Left ventricle myocardium inferior (tissue), 1 donor: ENCODE data around the gene ADGRG7. TPM values are rescaled to one million over a fixed set of nuclear protein-coding genes. Genes with fewer than 3 reads are reported as not detected.

Source experiments
- DNase-seq: peaks from one replicate; pipeline ENCODE4 v3.0.0-alpha.2; 2020
- H3K27ac ChIP-seq: fragments of 200-600 bp; replicated peaks from 2 replicates; pipeline ENCODE4 v1.8.0; 2021
- H3K27me3 ChIP-seq: fragments of 200-600 bp; 2 replicates; pipeline ENCODE4 v1.8.0; 2021; ENCODE audit warnings: low read depth
- H3K36me3 ChIP-seq: fragments of 200-600 bp; 2 replicates; pipeline ENCODE4 v1.8.0; 2021
- H3K4me1 ChIP-seq: fragments of 200-600 bp; 2 replicates; pipeline ENCODE4 v1.8.0; 2021
- H3K4me3 ChIP-seq: fragments of 200-600 bp; 2 replicates; pipeline ENCODE4 v1.8.0; 2021; ENCODE audit warnings: mild to moderate bottlenecking, moderate library complexity
- H3K9me3 ChIP-seq: fragments of 200-600 bp; replicated peaks from 2 replicates; pipeline ENCODE4 v1.8.0; 2021
- CTCF ChIP-seq: fragments of 200-600 bp; IDR thresholded peaks from 2 replicates; pipeline ENCODE4 v1.8.0; 2021; ENCODE audit warnings: antibody characterized with exemption, mild to moderate bottlenecking, borderline replicate concordance
- intact Hi-C: fragments of 100-400 bp; cut with micrococcal nuclease; formaldehyde crosslinking; loops from one replicate; pipeline ENCODE4 v1.11.0; 2022
- total RNA-seq: library from RNA; stranded (reverse); fragmentation: NEBNext Ultra II Directional; extraction: Animal tissue kit (Norgen Biotek cat#: 25700); gene quantifications from one replicate; pipeline ENCODE4 v1.2.1, GENCODE V29; 2021
- donor health status: DM: no; HTN: yes; CAD: no; lungs with severe emphysema.

Gene ADGRG7
- total RNA-seq, 1 donor from 2014 or later: not detected

DNA sequence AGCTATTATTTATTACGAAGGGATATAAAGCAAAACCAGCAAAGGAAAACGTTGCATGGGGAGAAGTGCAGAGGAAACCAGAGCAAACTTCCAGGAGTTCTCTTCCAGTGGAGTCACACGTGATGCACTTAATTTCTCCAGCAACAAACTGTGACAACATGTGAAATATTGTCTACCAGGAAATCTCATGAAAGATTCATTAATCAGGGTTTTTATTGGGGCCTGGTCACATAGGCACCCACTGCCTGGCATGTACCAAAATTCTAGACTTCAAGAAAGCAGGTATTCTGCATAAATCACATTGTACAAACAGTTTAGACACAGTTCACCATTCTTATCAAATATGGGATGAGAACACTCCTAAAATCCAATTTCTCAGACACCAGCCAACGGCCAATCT lies 94.5 kb downstream of the ADGRG7 start:
- Histone ChIP-seq H3K4me1 (peaks cover 5% of the 10 kb centered on the region), H3K27ac (no peak overlapping the region), H3K27me3 (peaks cover 13% of the 10 kb centered on the region), H3K9me3 (no peaks in the 10 kb centered on the region), H3K36me3 (no peaks in the 10 kb centered on the region), H3K4me3 (no peak overlapping the region)
- intact Hi-C loops: no loop called here
- TF ChIP-seq CTCF: no peak
- DNase-seq: no peak

DNA sequence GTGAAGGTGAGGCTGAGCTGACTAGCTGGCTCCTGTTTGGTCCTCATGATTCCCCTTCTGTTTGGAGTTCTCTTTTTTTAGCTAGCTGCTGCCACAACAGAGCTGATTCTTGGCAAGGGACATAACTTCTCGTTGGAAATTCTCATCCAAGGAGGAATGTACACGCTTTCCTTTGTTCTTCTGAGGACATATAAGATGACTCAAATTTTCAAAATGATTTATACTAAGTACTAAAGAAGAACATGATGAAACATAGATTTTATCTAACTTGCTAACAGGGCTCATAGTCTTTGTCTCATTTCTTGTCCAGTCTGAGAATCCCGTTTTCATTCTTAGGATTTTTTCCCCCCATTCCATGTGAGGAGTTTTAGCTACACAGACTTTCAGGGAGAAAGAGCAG lies 97.0 kb downstream of the ADGRG7 start:
- Histone ChIP-seq H3K4me3 (no peak overlapping the region), H3K9me3 (no peaks in the 10 kb centered on the region), H3K27me3 (peaks cover 13% of the 10 kb centered on the region), H3K27ac (no peak overlapping the region), H3K36me3 (no peaks in the 10 kb centered on the region), H3K4me1 (peaks cover 22% of the 10 kb centered on the region)
- DNase-seq: no peak
- TF ChIP-seq CTCF: no peak
- intact Hi-C loops: no loop called here

DNA sequence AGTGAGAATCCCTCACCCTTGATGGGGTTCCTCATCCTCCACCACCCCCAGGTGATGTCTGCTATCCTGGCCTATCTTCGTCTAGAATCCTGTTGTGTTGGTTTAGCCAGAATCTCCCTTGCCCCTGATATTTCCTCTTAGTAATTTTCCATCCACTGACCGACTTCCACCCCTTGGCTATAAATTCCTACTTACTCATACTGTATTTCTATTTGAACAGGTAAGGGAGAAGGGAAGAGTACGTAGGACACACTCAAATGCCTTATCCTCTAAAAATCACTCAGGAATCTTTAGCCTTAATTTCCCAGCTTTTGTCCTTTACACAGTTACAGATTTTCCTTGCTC lies 99.2 kb downstream of the ADGRG7 start:
- DNase-seq: no peak
- Histone ChIP-seq H3K36me3 (peaks cover 1% of the 10 kb centered on the region), H3K4me1 (peaks cover 44% of the 10 kb centered on the region), H3K27ac (peak overlapping the region; percentile 96), H3K4me3 (peak overlapping the region; percentile 82), H3K9me3 (no peaks in the 10 kb centered on the region), H3K27me3 (peaks cover 8% of the 10 kb centered on the region)
- intact Hi-C loops: no loop called here
- TF ChIP-seq CTCF: no peak

GRCh38 chr3:100708989-100709841 lies 99.8 kb downstream of the ADGRG7 start, which contains the start of gene TFG:
TSS of gene TFG (plus strand) at chr3:100709494. CDS start at chr3:100713686, 4,192 bp downstream.
- DNase-seq: peak; percentile 98
- H3K36me3 ChIP-seq: peaks cover 7% of the 10 kb centered on the region
- intact Hi-C loops: no loop called here
- no peaks in the 10 kb centered on the region for H3K9me3 ChIP-seq
- no peak for TF ChIP-seq CTCF
- H3K27me3 ChIP-seq: peaks cover 8% of the 10 kb centered on the region
- H3K27ac ChIP-seq: peak within 1 kb of the TSS; percentile 96
- peak within 1 kb of the TSS; percentile 82 for H3K4me3 ChIP-seq
- peaks cover 50% of the 10 kb centered on the region for H3K4me1 ChIP-seq

- DNase-seq: no peak
- H3K4me3 ChIP-seq: peak overlapping the region; percentile 82
- H3K27ac ChIP-seq: peak overlapping the region; percentile 96
- intact Hi-C loops: no loop called here
- peaks cover 56% of the 10 kb centered on the region for H3K4me1 ChIP-seq
- TF ChIP-seq CTCF: no peak
- no peaks in the 10 kb centered on the region for H3K9me3 ChIP-seq
- H3K27me3 ChIP-seq: peaks cover 8% of the 10 kb centered on the region
- peaks cover 13% of the 10 kb centered on the region for H3K36me3 ChIP-seq
Measured at GRCh38 chr3:100709842-100710260, 100.5 kb downstream of the ADGRG7 start.
